Stomach (tissue), 4 donors: ENCODE data around the gene PREPL.

Experiments used
- POLR2A ChIP-seq, 4 donors: fragments of 450-650 bp; IDR thresholded peaks; one replicate each; pipeline ENCODE4 v1.6.1; 2016; ENCODE audit warnings: antibody characterized with exemption in 4 of 4, control low read depth in 2 of 4, mild to moderate bottlenecking in 1 of 4, moderate library complexity in 1 of 4
- POLR2AphosphoS5 ChIP-seq, 3 donors: sonication (generic); formaldehyde crosslinking; IDR thresholded peaks; one replicate each; pipeline ENCODE4 v1.6.1; 2016; ENCODE audit warnings: antibody characterized with exemption in 3 of 3
- TF ChIP-seq, protein P1 (sequence below), 7 experiments: fragments of 450-650 bp in 4 of 7; fragments of 200-600 bp in 3 of 7; sonication (generic) in 3 of 7; IDR thresholded peaks; one replicate each; pipeline ENCODE4 v1.5.1; 2016 to 2019; ENCODE audit warnings: antibody characterized with exemption in 7 of 7, control low read depth in 2 of 7, mild to moderate bottlenecking in 1 of 7

GRCh38 chr2:44361330-44362206, at the start of gene PREPL, which contains the start of gene CAMKMT:
- TF ChIP-seq POLR2A (IDR thresholded peaks at IDR 0.05) (peak in 1 of 4 donors; percentile 69), POLR2AphosphoS5 (IDR thresholded peaks at IDR 0.05) (peak; percentile 80 to 89 (median 88))
- TF ChIP-seq, protein P1, sequence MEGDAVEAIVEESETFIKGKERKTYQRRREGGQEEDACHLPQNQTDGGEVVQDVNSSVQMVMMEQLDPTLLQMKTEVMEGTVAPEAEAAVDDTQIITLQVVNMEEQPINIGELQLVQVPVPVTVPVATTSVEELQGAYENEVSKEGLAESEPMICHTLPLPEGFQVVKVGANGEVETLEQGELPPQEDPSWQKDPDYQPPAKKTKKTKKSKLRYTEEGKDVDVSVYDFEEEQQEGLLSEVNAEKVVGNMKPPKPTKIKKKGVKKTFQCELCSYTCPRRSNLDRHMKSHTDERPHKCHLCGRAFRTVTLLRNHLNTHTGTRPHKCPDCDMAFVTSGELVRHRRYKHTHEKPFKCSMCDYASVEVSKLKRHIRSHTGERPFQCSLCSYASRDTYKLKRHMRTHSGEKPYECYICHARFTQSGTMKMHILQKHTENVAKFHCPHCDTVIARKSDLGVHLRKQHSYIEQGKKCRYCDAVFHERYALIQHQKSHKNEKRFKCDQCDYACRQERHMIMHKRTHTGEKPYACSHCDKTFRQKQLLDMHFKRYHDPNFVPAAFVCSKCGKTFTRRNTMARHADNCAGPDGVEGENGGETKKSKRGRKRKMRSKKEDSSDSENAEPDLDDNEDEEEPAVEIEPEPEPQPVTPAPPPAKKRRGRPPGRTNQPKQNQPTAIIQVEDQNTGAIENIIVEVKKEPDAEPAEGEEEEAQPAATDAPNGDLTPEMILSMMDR (IDR thresholded peaks at IDR 0.05), result peak in 1 of 7 experiments; percentile 6
